GM23338 (cell line): ENCODE results near the gene CYB5RL. TPM values are rescaled to one million over a fixed set of nuclear protein-coding genes. Genes with fewer than 3 reads are reported as not detected.
A peak's percentile ranks its signal among the peaks of the same experiment; 100 is the strongest.

ENCODE experiments used
- ATAC-seq: fragments of 200-7000 bp; cut with Tn5 transposase; 3 replicates; pipeline ENCODE4 v1.9.1; 2020
- DNase-seq: peaks from one replicate; pipeline ENCODE4 v3.0.0-alpha.2; 2015; ENCODE audit warnings: low spot score
- H2AFZ ChIP-seq: fragments of 200-600 bp; sonication (generic); 2 replicates; pipeline ENCODE4 v1.8.0; 2016; ENCODE audit warnings: antibody characterized with exemption, mild to moderate bottlenecking, moderate library complexity
- H3F3A ChIP-seq: fragments of 200-600 bp; sonication (generic); replicated peaks from 2 replicates; pipeline ENCODE4 v1.8.0; 2017; ENCODE audit warnings: antibody characterized with exemption, mixed run types, low read depth
- H3K27ac ChIP-seq: fragments of 200-600 bp; sonication (generic); 2 replicates; pipeline ENCODE4 v1.6.1; 2016; ENCODE audit warnings: low read depth
- H3K27me3 ChIP-seq: fragments of 200-600 bp; sonication (generic); 2 replicates; pipeline ENCODE4 v1.8.0; 2016; ENCODE audit warnings: mild to moderate bottlenecking, mixed run types, moderate library complexity; ENCODE audit not compliant: insufficient read depth
- H3K36me3 ChIP-seq: fragments of 200-600 bp; sonication (generic); 2 replicates; pipeline ENCODE4 v1.8.0; 2016; ENCODE audit warnings: mild to moderate bottlenecking; ENCODE audit not compliant: insufficient read depth
- H3K4me1 ChIP-seq: fragments of 200-600 bp; sonication (generic); 2 replicates; pipeline ENCODE4 v1.8.0; 2016; ENCODE audit warnings: mild to moderate bottlenecking, moderate library complexity; ENCODE audit not compliant: insufficient read depth
- H3K4me2 ChIP-seq: fragments of 200-600 bp; sonication (generic); 2 replicates; pipeline ENCODE4 v1.7.1; 2017; ENCODE audit warnings: mixed run types
- H3K4me3 ChIP-seq: fragments of 200-600 bp; sonication (generic); 2 replicates; pipeline ENCODE4 v1.6.1; 2016; ENCODE audit warnings: mixed run types
- H3K79me2 ChIP-seq: fragments of 200-600 bp; sonication (generic); replicated peaks from 2 replicates; pipeline ENCODE4 v1.8.0; 2017; ENCODE audit warnings: mild to moderate bottlenecking; ENCODE audit not compliant: insufficient read depth
- H3K9me2 ChIP-seq: fragments of 200-600 bp; sonication (generic); 2 replicates; pipeline ENCODE4 v1.8.0; 2017; ENCODE audit not compliant: insufficient read depth
- H4K20me1 ChIP-seq: fragments of 200-600 bp; sonication (generic); replicated peaks from 2 replicates; pipeline ENCODE4 v1.8.0; 2017; ENCODE audit warnings: mild to moderate bottlenecking; ENCODE audit not compliant: insufficient read depth
- H3K27ac Mint-ChIP-seq: 2 replicates; pipeline ENCODE4 v1.8.0; 2020; ENCODE audit warnings: inconsistent platforms, mild to moderate bottlenecking, moderate library complexity, mixed read lengths
- H3K27me3 Mint-ChIP-seq: 3 replicates; pipeline ENCODE4 v1.8.0; 2022; ENCODE audit warnings: low read depth, mild to moderate bottlenecking, moderate library complexity, mixed read lengths, inconsistent platforms; ENCODE audit not compliant: insufficient read depth, poor library complexity
- H3K36me3 Mint-ChIP-seq: 3 replicates; pipeline ENCODE4 v1.8.0; 2021; ENCODE audit warnings: low read depth, mild to moderate bottlenecking, inconsistent platforms, moderate library complexity, mixed read lengths
- H3K4me1 Mint-ChIP-seq: 3 replicates; pipeline ENCODE4 v1.8.0; 2020; ENCODE audit warnings: mild to moderate bottlenecking, inconsistent platforms, mixed read lengths
- H3K4me3 Mint-ChIP-seq: 3 replicates; pipeline ENCODE4 v1.8.0; 2021; ENCODE audit warnings: moderate library complexity, mild to moderate bottlenecking, inconsistent platforms, mixed read lengths
- H3K9me3 Mint-ChIP-seq: 3 replicates; pipeline ENCODE4 v1.8.0; 2020; ENCODE audit warnings: moderate library complexity, mild to moderate bottlenecking, inconsistent platforms, mixed read lengths
- CREB1 ChIP-seq: fragments of 250-450 bp; sonication (Bioruptor Pico); IDR thresholded peaks from 2 replicates; pipeline ENCODE4 v1.5.0; 2020; ENCODE audit warnings: low read depth, mild to moderate bottlenecking, moderate library complexity
- EZH2phosphoT487 ChIP-seq: fragments of 200-600 bp; sonication (generic); IDR thresholded peaks from one replicate; pipeline ENCODE4 v1.8.1; 2018; ENCODE audit warnings: antibody characterized with exemption; ENCODE audit not compliant: unreplicated experiment
- JUNB ChIP-seq: IDR thresholded peaks from one replicate; pipeline ENCODE4 v1.6.1; 2016; ENCODE audit warnings: antibody characterized with exemption; ENCODE audit not compliant: unreplicated experiment
- NANOG ChIP-seq: IDR thresholded peaks from 2 replicates; pipeline ENCODE4 v1.6.1; 2016; ENCODE audit warnings: antibody characterized with exemption, borderline replicate concordance
- POLR2AphosphoS5 ChIP-seq: IDR thresholded peaks from 2 replicates; pipeline ENCODE4 v1.6.1; 2016; ENCODE audit warnings: antibody characterized with exemption, low read depth
- STAT1 ChIP-seq: IDR thresholded peaks from one replicate; pipeline ENCODE4 v1.6.1; 2016; ENCODE audit warnings: antibody characterized with exemption; ENCODE audit not compliant: unreplicated experiment
- ZNF114 ChIP-seq: fragments of 250-450 bp; sonication (Bioruptor Pico); IDR thresholded peaks from 2 replicates; pipeline ENCODE4 v1.5.0; 2020; ENCODE audit warnings: mild to moderate bottlenecking, moderate library complexity
- ZNF331 ChIP-seq: fragments of 250-450 bp; sonication (Bioruptor Pico); IDR thresholded peaks from 2 replicates; pipeline ENCODE4 v1.5.0; 2020; ENCODE audit warnings: low read depth, mild to moderate bottlenecking, moderate library complexity
- polyA plus RNA-seq: library from polyadenylated mRNA; unstranded; fragments of >200 nt; fragmentation: Nextera tagmentation; extraction: Ambion mirVana; gene quantifications from 2 replicates; pipeline ENCODE4 v1.2.1, GENCODE V29; 2016
- total RNA-seq: library from RNA; depleted of rRNA; stranded (reverse); fragments of >200 nt; shearing (Covaris generic); gene quantifications from 2 replicates; pipeline ENCODE4 v1.2.3, GENCODE V29; 2014
- TF ChIP-seq, protein P1 (sequence below): IDR thresholded peaks from one replicate; pipeline ENCODE4 v1.6.1; 2018; ENCODE audit warnings: antibody characterized with exemption; ENCODE audit not compliant: unreplicated experiment
- TF ChIP-seq, protein P2 (sequence below): fragments of 250-450 bp; sonication (Bioruptor Pico); IDR thresholded peaks from 2 replicates; pipeline ENCODE4 v1.5.0; 2020; ENCODE audit warnings: mild to moderate bottlenecking, moderate library complexity
- TF ChIP-seq, protein P3 (sequence below), 2 experiments: fragments of 200-600 bp in 1 of 2; sonication (generic) in 1 of 2; conservative IDR thresholded peaks; 2 replicates each; pipeline versions ENCODE4 v1.5.1 to v1.6.1; 2016 to 2017; ENCODE audit warnings: antibody characterized with exemption in 2 of 2, low read depth in 2 of 2, mild to moderate bottlenecking in 2 of 2, moderate library complexity in 1 of 2
- TF ChIP-seq, protein P4 (sequence below): IDR thresholded peaks from 2 replicates; pipeline ENCODE4 v1.6.1; 2016; ENCODE audit warnings: antibody characterized with exemption

The CYB5RL gene
- total and polyA plus RNA-seq, 2 experiments from 2014 or later: 5.9 to 11.5 TPM

DNA sequence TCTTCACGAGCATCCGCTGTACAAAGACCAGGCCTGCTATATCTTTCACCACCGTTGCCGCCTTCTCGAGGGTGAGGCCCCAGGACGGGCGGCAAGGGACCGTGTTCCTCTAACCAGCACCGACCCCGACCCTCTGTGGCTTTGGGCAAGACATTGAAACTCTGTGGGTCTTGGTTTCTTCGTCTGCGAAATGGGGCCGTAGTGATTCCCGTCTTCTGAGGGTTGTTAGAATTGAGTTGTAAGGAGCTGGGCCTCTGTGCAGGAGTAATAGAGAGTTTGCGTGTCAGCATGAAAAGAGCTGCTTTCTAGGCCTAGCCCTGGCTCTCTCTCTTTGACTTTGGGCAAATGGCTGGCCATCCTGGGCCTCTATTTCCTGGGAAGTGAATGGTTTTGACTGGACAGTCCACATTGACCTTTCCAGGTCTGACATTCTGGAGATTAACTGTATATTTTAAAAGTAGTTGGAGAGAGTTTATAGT is 728 bp upstream of the CYB5RL start:
- H4K20me1 ChIP-seq: peaks cover 34% of the 10 kb centered on the region
- H3K9me3 Mint-ChIP-seq: no peaks in the 10 kb centered on the region
- TF ChIP-seq CREB1 (CRISPR knock-in tag): no peak
- TF ChIP-seq POLR2AphosphoS5: no peak
- no peak for TF ChIP-seq STAT1
- no peak for TF ChIP-seq NANOG
- no peak for TF ChIP-seq ZNF114 (CRISPR knock-in tag)
- TF ChIP-seq, protein P1, sequence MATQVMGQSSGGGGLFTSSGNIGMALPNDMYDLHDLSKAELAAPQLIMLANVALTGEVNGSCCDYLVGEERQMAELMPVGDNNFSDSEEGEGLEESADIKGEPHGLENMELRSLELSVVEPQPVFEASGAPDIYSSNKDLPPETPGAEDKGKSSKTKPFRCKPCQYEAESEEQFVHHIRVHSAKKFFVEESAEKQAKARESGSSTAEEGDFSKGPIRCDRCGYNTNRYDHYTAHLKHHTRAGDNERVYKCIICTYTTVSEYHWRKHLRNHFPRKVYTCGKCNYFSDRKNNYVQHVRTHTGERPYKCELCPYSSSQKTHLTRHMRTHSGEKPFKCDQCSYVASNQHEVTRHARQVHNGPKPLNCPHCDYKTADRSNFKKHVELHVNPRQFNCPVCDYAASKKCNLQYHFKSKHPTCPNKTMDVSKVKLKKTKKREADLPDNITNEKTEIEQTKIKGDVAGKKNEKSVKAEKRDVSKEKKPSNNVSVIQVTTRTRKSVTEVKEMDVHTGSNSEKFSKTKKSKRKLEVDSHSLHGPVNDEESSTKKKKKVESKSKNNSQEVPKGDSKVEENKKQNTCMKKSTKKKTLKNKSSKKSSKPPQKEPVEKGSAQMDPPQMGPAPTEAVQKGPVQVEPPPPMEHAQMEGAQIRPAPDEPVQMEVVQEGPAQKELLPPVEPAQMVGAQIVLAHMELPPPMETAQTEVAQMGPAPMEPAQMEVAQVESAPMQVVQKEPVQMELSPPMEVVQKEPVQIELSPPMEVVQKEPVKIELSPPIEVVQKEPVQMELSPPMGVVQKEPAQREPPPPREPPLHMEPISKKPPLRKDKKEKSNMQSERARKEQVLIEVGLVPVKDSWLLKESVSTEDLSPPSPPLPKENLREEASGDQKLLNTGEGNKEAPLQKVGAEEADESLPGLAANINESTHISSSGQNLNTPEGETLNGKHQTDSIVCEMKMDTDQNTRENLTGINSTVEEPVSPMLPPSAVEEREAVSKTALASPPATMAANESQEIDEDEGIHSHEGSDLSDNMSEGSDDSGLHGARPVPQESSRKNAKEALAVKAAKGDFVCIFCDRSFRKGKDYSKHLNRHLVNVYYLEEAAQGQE: no peak
- TF ChIP-seq, protein P2, sequence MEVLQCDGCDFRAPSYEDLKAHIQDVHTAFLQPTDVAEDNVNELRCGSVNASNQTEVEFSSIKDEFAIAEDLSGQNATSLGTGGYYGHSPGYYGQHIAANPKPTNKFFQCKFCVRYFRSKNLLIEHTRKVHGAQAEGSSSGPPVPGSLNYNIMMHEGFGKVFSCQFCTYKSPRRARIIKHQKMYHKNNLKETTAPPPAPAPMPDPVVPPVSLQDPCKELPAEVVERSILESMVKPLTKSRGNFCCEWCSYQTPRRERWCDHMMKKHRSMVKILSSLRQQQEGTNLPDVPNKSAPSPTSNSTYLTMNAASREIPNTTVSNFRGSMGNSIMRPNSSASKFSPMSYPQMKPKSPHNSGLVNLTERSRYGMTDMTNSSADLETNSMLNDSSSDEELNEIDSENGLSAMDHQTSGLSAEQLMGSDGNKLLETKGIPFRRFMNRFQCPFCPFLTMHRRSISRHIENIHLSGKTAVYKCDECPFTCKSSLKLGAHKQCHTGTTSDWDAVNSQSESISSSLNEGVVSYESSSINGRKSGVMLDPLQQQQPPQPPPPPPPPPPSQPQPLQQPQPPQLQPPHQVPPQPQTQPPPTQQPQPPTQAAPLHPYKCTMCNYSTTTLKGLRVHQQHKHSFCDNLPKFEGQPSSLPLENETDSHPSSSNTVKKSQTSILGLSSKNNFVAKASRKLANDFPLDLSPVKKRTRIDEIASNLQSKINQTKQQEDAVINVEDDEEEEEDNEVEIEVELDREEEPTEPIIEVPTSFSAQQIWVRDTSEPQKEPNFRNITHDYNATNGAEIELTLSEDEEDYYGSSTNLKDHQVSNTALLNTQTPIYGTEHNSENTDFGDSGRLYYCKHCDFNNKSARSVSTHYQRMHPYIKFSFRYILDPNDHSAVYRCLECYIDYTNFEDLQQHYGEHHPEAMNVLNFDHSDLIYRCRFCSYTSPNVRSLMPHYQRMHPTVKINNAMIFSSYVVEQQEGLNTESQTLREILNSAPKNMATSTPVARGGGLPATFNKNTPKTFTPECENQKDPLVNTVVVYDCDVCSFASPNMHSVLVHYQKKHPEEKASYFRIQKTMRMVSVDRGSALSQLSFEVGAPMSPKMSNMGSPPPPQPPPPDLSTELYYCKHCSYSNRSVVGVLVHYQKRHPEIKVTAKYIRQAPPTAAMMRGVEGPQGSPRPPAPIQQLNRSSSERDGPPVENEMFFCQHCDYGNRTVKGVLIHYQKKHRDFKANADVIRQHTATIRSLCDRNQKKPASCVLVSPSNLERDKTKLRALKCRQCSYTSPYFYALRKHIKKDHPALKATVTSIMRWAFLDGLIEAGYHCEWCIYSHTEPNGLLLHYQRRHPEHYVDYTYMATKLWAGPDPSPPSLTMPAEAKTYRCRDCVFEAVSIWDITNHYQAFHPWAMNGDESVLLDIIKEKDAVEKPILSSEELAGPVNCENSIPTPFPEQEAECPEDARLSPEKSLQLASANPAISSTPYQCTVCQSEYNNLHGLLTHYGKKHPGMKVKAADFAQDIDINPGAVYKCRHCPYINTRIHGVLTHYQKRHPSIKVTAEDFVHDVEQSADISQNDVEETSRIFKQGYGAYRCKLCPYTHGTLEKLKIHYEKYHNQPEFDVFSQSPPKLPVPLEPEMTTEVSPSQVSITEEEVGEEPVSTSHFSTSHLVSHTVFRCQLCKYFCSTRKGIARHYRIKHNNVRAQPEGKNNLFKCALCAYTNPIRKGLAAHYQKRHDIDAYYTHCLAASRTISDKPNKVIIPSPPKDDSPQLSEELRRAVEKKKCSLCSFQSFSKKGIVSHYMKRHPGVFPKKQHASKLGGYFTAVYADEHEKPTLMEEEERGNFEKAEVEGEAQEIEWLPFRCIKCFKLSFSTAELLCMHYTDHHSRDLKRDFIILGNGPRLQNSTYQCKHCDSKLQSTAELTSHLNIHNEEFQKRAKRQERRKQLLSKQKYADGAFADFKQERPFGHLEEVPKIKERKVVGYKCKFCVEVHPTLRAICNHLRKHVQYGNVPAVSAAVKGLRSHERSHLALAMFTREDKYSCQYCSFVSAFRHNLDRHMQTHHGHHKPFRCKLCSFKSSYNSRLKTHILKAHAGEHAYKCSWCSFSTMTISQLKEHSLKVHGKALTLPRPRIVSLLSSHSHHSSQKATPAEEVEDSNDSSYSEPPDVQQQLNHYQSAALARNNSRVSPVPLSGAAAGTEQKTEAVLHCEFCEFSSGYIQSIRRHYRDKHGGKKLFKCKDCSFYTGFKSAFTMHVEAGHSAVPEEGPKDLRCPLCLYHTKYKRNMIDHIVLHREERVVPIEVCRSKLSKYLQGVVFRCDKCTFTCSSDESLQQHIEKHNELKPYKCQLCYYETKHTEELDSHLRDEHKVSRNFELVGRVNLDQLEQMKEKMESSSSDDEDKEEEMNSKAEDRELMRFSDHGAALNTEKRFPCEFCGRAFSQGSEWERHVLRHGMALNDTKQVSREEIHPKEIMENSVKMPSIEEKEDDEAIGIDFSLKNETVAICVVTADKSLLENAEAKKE (CRISPR knock-in tag): no peak
- TF ChIP-seq, protein P3, sequence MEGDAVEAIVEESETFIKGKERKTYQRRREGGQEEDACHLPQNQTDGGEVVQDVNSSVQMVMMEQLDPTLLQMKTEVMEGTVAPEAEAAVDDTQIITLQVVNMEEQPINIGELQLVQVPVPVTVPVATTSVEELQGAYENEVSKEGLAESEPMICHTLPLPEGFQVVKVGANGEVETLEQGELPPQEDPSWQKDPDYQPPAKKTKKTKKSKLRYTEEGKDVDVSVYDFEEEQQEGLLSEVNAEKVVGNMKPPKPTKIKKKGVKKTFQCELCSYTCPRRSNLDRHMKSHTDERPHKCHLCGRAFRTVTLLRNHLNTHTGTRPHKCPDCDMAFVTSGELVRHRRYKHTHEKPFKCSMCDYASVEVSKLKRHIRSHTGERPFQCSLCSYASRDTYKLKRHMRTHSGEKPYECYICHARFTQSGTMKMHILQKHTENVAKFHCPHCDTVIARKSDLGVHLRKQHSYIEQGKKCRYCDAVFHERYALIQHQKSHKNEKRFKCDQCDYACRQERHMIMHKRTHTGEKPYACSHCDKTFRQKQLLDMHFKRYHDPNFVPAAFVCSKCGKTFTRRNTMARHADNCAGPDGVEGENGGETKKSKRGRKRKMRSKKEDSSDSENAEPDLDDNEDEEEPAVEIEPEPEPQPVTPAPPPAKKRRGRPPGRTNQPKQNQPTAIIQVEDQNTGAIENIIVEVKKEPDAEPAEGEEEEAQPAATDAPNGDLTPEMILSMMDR (conservative IDR thresholded peaks at IDR 0.05; ENCODE audit: low read depth in 2 of 2): no peak
- TF ChIP-seq EZH2phosphoT487: no peak
- TF ChIP-seq, protein P4, sequence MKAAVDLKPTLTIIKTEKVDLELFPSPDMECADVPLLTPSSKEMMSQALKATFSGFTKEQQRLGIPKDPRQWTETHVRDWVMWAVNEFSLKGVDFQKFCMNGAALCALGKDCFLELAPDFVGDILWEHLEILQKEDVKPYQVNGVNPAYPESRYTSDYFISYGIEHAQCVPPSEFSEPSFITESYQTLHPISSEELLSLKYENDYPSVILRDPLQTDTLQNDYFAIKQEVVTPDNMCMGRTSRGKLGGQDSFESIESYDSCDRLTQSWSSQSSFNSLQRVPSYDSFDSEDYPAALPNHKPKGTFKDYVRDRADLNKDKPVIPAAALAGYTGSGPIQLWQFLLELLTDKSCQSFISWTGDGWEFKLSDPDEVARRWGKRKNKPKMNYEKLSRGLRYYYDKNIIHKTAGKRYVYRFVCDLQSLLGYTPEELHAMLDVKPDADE: no peak
- no peak for TF ChIP-seq ZNF331 (CRISPR knock-in tag)
- TF ChIP-seq JUNB: no peak
- ATAC-seq: peak; percentile 13
- peak overlapping the region; percentile 90 for H3K4me3 ChIP-seq
- peaks cover 2% of the 10 kb centered on the region for H3K27me3 Mint-ChIP-seq
- peak overlapping the region; percentile 98 for H3K4me2 ChIP-seq
- H3K36me3 Mint-ChIP-seq: peaks cover 13% of the 10 kb centered on the region
- H3F3A ChIP-seq: no peaks in the 10 kb centered on the region
- H3K27ac ChIP-seq: no peak overlapping the region
- peaks cover 12% of the 10 kb centered on the region for H3K4me1 Mint-ChIP-seq
- H3K4me1 ChIP-seq: peaks cover 16% of the 10 kb centered on the region
- H3K9me2 ChIP-seq: no peaks in the 10 kb centered on the region
- peaks cover 10% of the 10 kb centered on the region for H3K36me3 ChIP-seq
- peak overlapping the region; percentile 96 for H3K4me3 Mint-ChIP-seq
- H3K27me3 ChIP-seq: no peaks in the 10 kb centered on the region
- 0 out of 2 replicates have a peak overlapping the region, but pooled peaks have one; percentile 1 for H2AFZ ChIP-seq
- no peak for DNase-seq
- H3K27ac Mint-ChIP-seq: peak overlapping the region; percentile 91
- peaks cover 40% of the 10 kb centered on the region for H3K79me2 ChIP-seq
